GM06990 (cell line): Measurements from ENCODE around the gene LZTS2.

Experiments
- DNase-seq: peaks from one replicate; pipeline ENCODE4 v3.0.0-alpha.2; 2011; ENCODE audit not compliant: insufficient read length; ENCODE audit errors: extremely low read depth
- H3K27me3 ChIP-seq: replicated peaks from 2 replicates; pipeline ENCODE4 v1.6.0; 2011; ENCODE audit warnings: low read length; ENCODE audit not compliant: control insufficient read depth, insufficient read depth
- H3K36me3 ChIP-seq: 2 replicates; pipeline ENCODE4 v1.5.1; 2011; ENCODE audit warnings: low read length; ENCODE audit not compliant: control insufficient read depth, insufficient read depth
- H3K4me3 ChIP-seq: replicated peaks from 2 replicates; pipeline ENCODE4 v1.5.1; 2011; ENCODE audit warnings: low read depth, mild to moderate bottlenecking, control low read depth, low read length
- CTCF ChIP-seq: IDR thresholded peaks from 2 replicates; pipeline ENCODE4 v1.5.1; 2011; ENCODE audit warnings: low read length, control low read depth, mild to moderate bottlenecking, inconsistent platforms; ENCODE audit not compliant: insufficient read depth, poor library complexity, severe bottlenecking

Gene LZTS2

GRCh38 chr10:101022967-101023705 lies 23.5 kb downstream of the LZTS2 start:
- Histone ChIP-seq H3K4me3 (no peak overlapping the region), H3K27me3 (no peaks in the 10 kb centered on the region; the same call in 1 of the 2 replicates), H3K36me3 (no peaks in the 10 kb centered on the region)
- no peak for DNase-seq
- no peak for TF ChIP-seq CTCF

DNA sequence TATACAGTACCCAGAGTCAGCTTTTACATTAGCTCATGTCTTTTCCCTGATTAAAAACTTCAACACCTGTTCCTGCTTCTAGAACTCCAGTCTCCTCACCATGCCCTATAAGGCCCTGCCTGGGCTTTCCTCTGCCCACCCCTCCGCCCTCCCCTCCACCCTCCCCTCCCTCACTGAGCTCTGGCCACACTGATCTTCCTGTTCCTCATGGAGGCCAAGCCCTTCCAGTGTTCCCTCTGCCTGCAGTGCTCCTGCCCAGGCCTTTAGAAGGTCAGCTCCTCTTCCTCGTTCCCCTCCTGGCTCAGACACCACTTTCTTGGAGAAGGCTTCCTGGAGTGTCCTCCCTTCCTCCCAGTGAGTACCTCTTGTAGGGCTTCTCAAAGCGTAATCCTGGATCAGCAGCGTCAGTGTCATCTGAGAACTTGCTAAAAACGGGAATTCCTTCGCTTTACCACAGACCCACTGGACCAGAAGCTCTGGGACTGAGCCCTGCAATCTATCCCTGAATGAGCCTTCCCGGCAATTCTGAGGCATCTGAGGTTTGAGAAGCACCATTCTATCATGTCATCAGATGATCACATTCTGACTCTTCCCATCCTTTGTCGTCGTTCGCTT lies 27.6 kb downstream of the LZTS2 start:
- H3K4me3 ChIP-seq, result no peak overlapping the region
- DNase-seq, result no peak
- no peak for TF ChIP-seq CTCF

DNA sequence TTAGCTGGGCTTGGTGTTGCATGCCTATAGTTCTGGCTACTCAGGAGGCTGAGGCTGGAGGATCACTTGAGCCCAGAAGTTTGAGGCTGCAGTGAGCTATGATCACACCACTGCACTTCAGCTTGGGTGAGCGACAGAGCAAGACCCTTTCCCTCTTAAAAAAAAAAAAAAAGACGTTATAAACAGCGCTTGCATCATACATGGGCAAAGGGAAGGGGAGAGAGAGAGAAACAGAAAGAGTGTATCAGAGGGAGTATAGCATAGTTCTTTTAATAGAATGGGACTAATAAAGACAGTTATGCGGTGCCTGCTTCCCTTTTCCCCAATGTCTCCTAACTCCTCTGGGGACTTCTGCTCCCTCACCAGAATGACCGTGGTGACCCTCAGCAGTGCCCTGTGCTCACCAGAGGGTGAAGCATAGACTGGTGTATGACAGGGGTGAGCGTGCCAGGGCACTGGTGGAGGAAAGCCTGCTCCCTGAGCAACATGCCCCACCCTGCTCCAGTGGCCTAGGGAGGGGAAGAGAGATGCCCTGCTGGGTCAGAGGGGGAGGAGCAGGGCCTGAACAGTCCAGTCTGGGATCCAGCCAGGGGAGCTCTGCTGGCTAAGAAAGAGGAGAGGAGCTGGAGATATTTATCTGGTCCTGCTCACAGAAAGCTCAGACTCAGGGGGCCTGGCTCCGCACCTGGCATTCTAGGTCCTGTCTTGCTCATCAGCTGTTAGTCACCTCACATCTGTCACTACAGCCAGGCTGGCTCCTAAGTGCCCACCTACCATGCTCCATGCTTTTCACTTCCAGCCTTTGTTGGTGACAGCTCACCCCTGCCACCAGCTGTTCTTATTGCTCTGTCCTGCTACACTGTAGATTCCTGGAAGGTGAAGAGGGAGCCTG lies 29.1 kb downstream of the LZTS2 start:
- DNase-seq, result no peak
- Histone ChIP-seq H3K36me3 (no peaks in the 10 kb centered on the region), H3K27me3 (no peaks in the 10 kb centered on the region; the same call in 1 of the 2 replicates), H3K4me3 (no peak overlapping the region)
- no peak for TF ChIP-seq CTCF

More for the DNA sequence above, 27.6 kb downstream of the LZTS2 start:
- Histone ChIP-seq H3K27me3 (no peaks in the 10 kb centered on the region; the same call in 1 of the 2 replicates), H3K36me3 (no peaks in the 10 kb centered on the region)

GRCh38 chr10:101029520-101030295 lies 30.1 kb downstream of the LZTS2 start:
- DNase-seq, result no peak
- Histone ChIP-seq H3K4me3 (no peak overlapping the region), H3K27me3 (no peaks in the 10 kb centered on the region; the same call in 1 of the 2 replicates), H3K36me3 (no peaks in the 10 kb centered on the region)
- TF ChIP-seq CTCF, result no peak

DNA sequence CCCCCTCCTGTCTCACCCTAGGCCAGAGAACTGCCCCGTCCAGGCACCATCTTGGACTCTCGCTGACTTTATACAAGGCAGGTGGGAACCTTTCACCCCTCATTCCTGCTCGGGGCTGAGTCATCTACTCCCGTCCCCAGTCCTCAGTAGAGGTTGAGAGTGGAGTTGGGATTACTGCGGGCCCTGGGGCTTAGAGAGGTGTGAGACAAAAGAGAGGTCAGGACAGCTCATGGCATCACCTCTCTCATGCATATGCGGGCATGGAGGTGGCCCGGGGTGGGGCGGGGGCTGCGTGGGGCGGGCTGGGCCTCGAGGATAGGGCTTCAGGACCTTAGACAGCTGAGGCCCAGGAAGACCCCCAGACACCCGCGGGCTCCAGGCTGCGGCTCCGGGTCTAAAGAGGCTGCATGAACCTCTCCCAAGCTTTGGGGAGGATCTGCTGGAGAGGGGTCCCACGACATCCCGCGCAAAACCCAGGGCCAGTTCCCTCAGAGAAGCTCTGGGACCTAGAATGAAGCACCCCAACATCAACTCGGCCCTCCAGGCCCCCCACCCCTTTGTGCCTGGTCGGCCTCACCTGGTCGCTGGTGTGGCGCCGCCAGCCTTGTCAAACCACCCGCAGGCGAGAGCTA lies 31.0 kb downstream of the LZTS2 start:
- Histone ChIP-seq H3K36me3 (no peaks in the 10 kb centered on the region), H3K27me3 (no peaks in the 10 kb centered on the region; the same call in 1 of the 2 replicates), H3K4me3 (no peak overlapping the region)
- no peak for TF ChIP-seq CTCF
- DNase-seq, result no peak
